NB4 (cell line): Measurements from ENCODE around the gene KDM4C.

Experiments
- DNase-seq: peaks from one replicate; pipeline ENCODE4 v3.0.0; 2010; ENCODE audit warnings: low read depth
- H3K4me3 ChIP-seq: one replicate; pipeline ENCODE4 v1.5.1; 2011; ENCODE audit warnings: mild to moderate bottlenecking, low read depth, low read length, moderate library complexity
- MAX ChIP-seq: IDR thresholded peaks from 2 replicates; pipeline ENCODE4 v1.6.1; 2011; ENCODE audit warnings: low read depth, low read length
- MYC ChIP-seq: IDR thresholded peaks from 2 replicates; pipeline ENCODE4 v1.6.1; 2011; ENCODE audit warnings: low read depth, low read length
- POLR2A ChIP-seq: IDR thresholded peaks from 2 replicates; pipeline ENCODE4 v1.6.1; 2011; ENCODE audit warnings: mild to moderate bottlenecking; ENCODE audit not compliant: insufficient read length; ENCODE audit errors: extremely low read depth
- TF ChIP-seq, protein P1 (sequence below): IDR thresholded peaks from one replicate; pipeline ENCODE4 v1.5.1; 2012; ENCODE audit warnings: low read depth, low read length

KDM4C gene

DNA sequence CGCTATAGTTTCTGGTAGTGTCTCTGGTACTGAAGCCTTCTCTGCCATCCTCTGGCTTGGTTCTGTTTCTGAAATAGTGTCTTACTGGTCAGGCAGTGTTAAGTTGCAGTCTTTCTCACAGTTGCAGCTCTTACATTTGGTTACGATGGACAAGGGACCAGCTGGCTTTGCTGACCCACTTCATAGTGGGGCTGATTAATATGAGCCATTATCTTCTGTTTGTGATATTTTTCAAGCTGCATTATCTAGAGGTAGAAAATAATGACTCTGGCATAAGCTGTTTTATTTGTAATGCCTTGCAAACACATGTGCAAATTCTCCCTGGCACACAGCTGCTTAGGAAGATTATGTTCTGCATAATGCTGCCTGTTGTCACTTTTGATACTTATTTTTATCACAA is 199.1 kb downstream of the KDM4C start:
- no peak overlapping the region for H3K4me3 ChIP-seq
- no peak for DNase-seq
- TF ChIP-seq POLR2A: no peak
- TF ChIP-seq MAX: no peak
- TF ChIP-seq MYC: no peak
- TF ChIP-seq, protein P1, sequence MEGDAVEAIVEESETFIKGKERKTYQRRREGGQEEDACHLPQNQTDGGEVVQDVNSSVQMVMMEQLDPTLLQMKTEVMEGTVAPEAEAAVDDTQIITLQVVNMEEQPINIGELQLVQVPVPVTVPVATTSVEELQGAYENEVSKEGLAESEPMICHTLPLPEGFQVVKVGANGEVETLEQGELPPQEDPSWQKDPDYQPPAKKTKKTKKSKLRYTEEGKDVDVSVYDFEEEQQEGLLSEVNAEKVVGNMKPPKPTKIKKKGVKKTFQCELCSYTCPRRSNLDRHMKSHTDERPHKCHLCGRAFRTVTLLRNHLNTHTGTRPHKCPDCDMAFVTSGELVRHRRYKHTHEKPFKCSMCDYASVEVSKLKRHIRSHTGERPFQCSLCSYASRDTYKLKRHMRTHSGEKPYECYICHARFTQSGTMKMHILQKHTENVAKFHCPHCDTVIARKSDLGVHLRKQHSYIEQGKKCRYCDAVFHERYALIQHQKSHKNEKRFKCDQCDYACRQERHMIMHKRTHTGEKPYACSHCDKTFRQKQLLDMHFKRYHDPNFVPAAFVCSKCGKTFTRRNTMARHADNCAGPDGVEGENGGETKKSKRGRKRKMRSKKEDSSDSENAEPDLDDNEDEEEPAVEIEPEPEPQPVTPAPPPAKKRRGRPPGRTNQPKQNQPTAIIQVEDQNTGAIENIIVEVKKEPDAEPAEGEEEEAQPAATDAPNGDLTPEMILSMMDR: no peak

- no peak overlapping the region for H3K4me3 ChIP-seq
- no peak for TF ChIP-seq MYC
- no peak for DNase-seq
Measured at GRCh38 chr9:6959270-6960000, 201.7 kb downstream of the KDM4C start.

DNA sequence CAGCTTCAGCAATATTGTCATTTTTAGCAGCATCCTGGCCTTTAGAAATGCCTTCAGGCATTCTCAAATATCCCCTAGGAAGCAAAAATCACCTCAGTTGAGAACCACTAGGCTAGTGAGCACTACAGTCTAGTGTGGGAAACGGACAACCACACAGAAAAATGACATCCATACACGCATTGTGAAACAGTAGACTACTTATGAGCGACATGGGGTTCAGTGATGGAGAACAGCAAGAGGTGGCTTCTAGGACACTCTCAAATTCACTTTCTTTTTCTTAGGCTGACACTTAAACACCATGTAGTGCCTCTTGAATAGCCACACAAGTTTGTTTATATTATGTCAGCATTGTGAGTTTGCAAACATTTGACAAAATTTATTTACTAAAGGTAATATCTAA is 203.0 kb downstream of the KDM4C start:
- DNase-seq: no peak
- H3K4me3 ChIP-seq: no peak overlapping the region
- TF ChIP-seq MYC (no peak), POLR2A (no peak), MAX (no peak)
- TF ChIP-seq, protein P1: no peak

- H3K4me3 ChIP-seq: no peak overlapping the region
- DNase-seq: no peak
- TF ChIP-seq POLR2A (no peak), MAX (no peak), MYC (no peak)
- TF ChIP-seq, protein P1: no peak
Measured at GRCh38 chr9:6961845-6962522, 204.2 kb downstream of the KDM4C start.

- TF ChIP-seq, protein P1: no peak
- TF ChIP-seq POLR2A (no peak), MAX (no peak), MYC (no peak)
- H3K4me3 ChIP-seq: no peak overlapping the region
- DNase-seq: no peak
Measured at GRCh38 chr9:6965566-6965965, 207.8 kb downstream of the KDM4C start.

GRCh38 chr9:6968271-6968670 is 210.5 kb downstream of the KDM4C start:
- TF ChIP-seq, protein P1: no peak
- TF ChIP-seq MAX: no peak
- no peak for TF ChIP-seq POLR2A
- no peak for TF ChIP-seq MYC
- DNase-seq: no peak
- no peak overlapping the region for H3K4me3 ChIP-seq
